HepG2 (cell line): ENCODE results near the gene OTX1. TPM values are rescaled to one million over a fixed set of nuclear protein-coding genes. Genes with fewer than 3 reads are reported as not detected.

ENCODE experiments used
- ATAC-seq: fragments of 200-7000 bp; cut with Tn5 transposase; 3 replicates; pipeline ENCODE4 v1.9.1; 2020; ENCODE audit warnings: mild to moderate bottlenecking, moderate library complexity
- BruUV-seq: library from RNA; stranded (reverse); fragments of 400-500 nt; replicated peaks from 2 replicates; lab custom pipeline; 2021; lab: Mats Ljungman, UMichigan
- CTCF ChIA-PET: fragments of 300-600 bp; formaldehyde crosslinking; extraction: SDS; loops from one replicate; lab custom pipeline; 2021; ENCODE audit warnings: low total read pairs, inconsistent platforms, low intra/inter-chr PET ratio; lab: Yijun Ruan, JAX
- POLR2A ChIA-PET: fragments of 350-600 bp; sonication (Branson Sonifier 250); formaldehyde crosslinking; loops from one replicate; lab custom pipeline; 2020; ENCODE audit warnings: antibody characterized with exemption, inconsistent platforms; lab: Yijun Ruan, JAX
- DNase-seq: peaks from one replicate; pipeline ENCODE4 v3.0.0-alpha.2; 2015; ENCODE audit warnings: low spot score
- FAIRE-seq: peaks from 3 replicates; lab custom pipeline; 2011; peaks lifted over from hg19 to GRCh38; lab: Jason Lieb, UNC
- H2AFZ ChIP-seq: one replicate; pipeline ENCODE4 v1.6.1; 2011; ENCODE audit warnings: low read length, inconsistent platforms
- H3K27ac ChIP-seq: fragments of 300-600 bp; 3 replicates; pipeline ENCODE4 v1.8.0; 2011; ENCODE audit warnings: mixed run types, mild to moderate bottlenecking, mixed read lengths, low read length, inconsistent platforms; ENCODE audit not compliant: insufficient read depth; ENCODE audit errors: extremely low read length
- H3K27me3 ChIP-seq, 2 experiments: fragments of 200-600 bp in 1 of 2; 2 replicates in 1 of 2; 3 replicates in 1 of 2; pipeline versions ENCODE4 v1.6.0 to v1.8.0; 2011; ENCODE audit warnings: low read length in 2 of 2, mild to moderate bottlenecking in 2 of 2, moderate library complexity in 2 of 2, inconsistent platforms in 1 of 2; ENCODE audit not compliant: insufficient read depth in 2 of 2, control insufficient read depth in 1 of 2
- H3K36me3 ChIP-seq, 2 experiments: fragments of 200-600 bp in 1 of 2; replicated peaks in 1 of 2; 2 replicates in 1 of 2; 3 replicates in 1 of 2; pipeline versions ENCODE4 v1.5.1 to v1.8.0; 2011; ENCODE audit warnings: low read length in 2 of 2, inconsistent platforms in 1 of 2; ENCODE audit not compliant: insufficient read depth in 2 of 2, control insufficient read depth in 1 of 2
- H3K4me1 ChIP-seq: 2 replicates; pipeline ENCODE4 v1.5.1; 2012; ENCODE audit warnings: low read length, inconsistent platforms; ENCODE audit not compliant: insufficient read depth
- H3K4me2 ChIP-seq: 2 replicates; pipeline ENCODE4 v1.6.0; 2011; ENCODE audit warnings: low read depth, low read length, inconsistent platforms
- H3K4me3 ChIP-seq, 3 experiments: fragments of 200-600 bp in 1 of 3; sonication (generic), shearing (Covaris generic) in 1 of 3; replicated peaks in 1 of 3; 2 replicates each; pipeline ENCODE4 v1.5.1; 2011 to 2016; ENCODE audit warnings: low read length in 3 of 3, inconsistent platforms in 2 of 3, low read depth in 2 of 3, mild to moderate bottlenecking in 2 of 3, control low read depth in 1 of 3, mixed read lengths in 1 of 3; ENCODE audit not compliant: insufficient read depth in 1 of 3
- H3K79me2 ChIP-seq: one replicate; pipeline ENCODE4 v1.6.1; 2011; ENCODE audit warnings: low read length, inconsistent platforms; ENCODE audit not compliant: insufficient read depth
- H3K9ac ChIP-seq: 2 replicates; pipeline ENCODE4 v1.6.0; 2011; ENCODE audit warnings: mild to moderate bottlenecking, low read depth, low read length, inconsistent platforms; ENCODE audit not compliant: insufficient read depth
- H3K9me3 ChIP-seq: 2 replicates; pipeline ENCODE4 v1.5.1; 2012; ENCODE audit warnings: mild to moderate bottlenecking, low read length
- H4K20me1 ChIP-seq: 2 replicates; pipeline ENCODE4 v1.6.0; 2011; ENCODE audit warnings: inconsistent platforms, mild to moderate bottlenecking, low read length, moderate library complexity; ENCODE audit not compliant: insufficient read depth
- AFF4 ChIP-seq: sonication (generic); formaldehyde crosslinking; IDR thresholded peaks from 2 replicates; pipeline ENCODE4 v1.4.0; 2020; ENCODE audit warnings: missing genetic modification reagents
- ATF1 ChIP-seq: IDR thresholded peaks from 2 replicates; pipeline ENCODE4 v1.6.1; 2016; ENCODE audit warnings: mild to moderate bottlenecking, control low read depth
- CEBPG ChIP-seq: IDR thresholded peaks from 2 replicates; pipeline ENCODE4 v1.6.1; 2016
- CREB1 ChIP-seq, 2 experiments: fragments of 450-650 bp in 1 of 2; IDR thresholded peaks; 2 replicates each; pipeline ENCODE4 v1.6.1; 2016 to 2017; ENCODE audit warnings: control low read depth in 1 of 2, mild to moderate bottlenecking in 1 of 2, missing compliant biosample characterization in 1 of 2, missing genetic modification characterization in 1 of 2
- LCORL ChIP-seq, 2 experiments: fragments of 450-650 bp in 1 of 2; sonication (generic) in 1 of 2; formaldehyde crosslinking in 1 of 2; IDR thresholded peaks; 2 replicates each; pipeline versions ENCODE4 v1.5.0 to v1.6.1; 2017 to 2020; ENCODE audit warnings: antibody characterized with exemption in 1 of 2, missing genetic modification reagents in 1 of 2
- PRPF4 ChIP-seq: fragments of 200-400 bp; formaldehyde crosslinking; IDR thresholded peaks from 2 replicates; pipeline ENCODE4 v1.6.1; 2016; ENCODE audit warnings: low read length, low read depth; ENCODE audit not compliant: poor library complexity, severe bottlenecking
- SP140L ChIP-seq: sonication (generic); formaldehyde crosslinking; IDR thresholded peaks from 2 replicates; pipeline ENCODE4 v1.4.0; 2020; ENCODE audit warnings: missing genetic modification reagents, borderline replicate concordance
- STAT5B ChIP-seq: sonication (generic); formaldehyde crosslinking; IDR thresholded peaks from 2 replicates; pipeline ENCODE4 v1.4.0; 2020; ENCODE audit warnings: missing genetic modification reagents
- THAP8 ChIP-seq: sonication (generic); formaldehyde crosslinking; IDR thresholded peaks from 2 replicates; pipeline ENCODE4 v1.5.1; 2020; ENCODE audit warnings: missing genetic modification reagents, mild to moderate bottlenecking, borderline replicate concordance
- TOE1 ChIP-seq: sonication (generic); formaldehyde crosslinking; IDR thresholded peaks from 2 replicates; pipeline ENCODE4 v1.4.0; 2020; ENCODE audit warnings: mild to moderate bottlenecking, missing genetic modification reagents
- ZNF451 ChIP-seq: sonication (generic); formaldehyde crosslinking; IDR thresholded peaks from 2 replicates; pipeline ENCODE4 v1.5.0; 2020; ENCODE audit warnings: mild to moderate bottlenecking, missing genetic modification reagents
- ZNF7 ChIP-seq: IDR thresholded peaks from 2 replicates; pipeline ENCODE4 v1.6.1; 2016; ENCODE audit warnings: missing biosample characterization, missing genetic modification reagents
- ZNF777 ChIP-seq: sonication (generic); formaldehyde crosslinking; IDR thresholded peaks from 2 replicates; pipeline ENCODE4 v1.4.0; 2020; ENCODE audit warnings: missing genetic modification reagents
- WGBS: methylation state at CpG from one replicate; pipeline ENCODE4 v1.1.6; 2017; ENCODE audit warnings: low lambda C conversion rate; 5-methylcytosine and 5-hydroxymethylcytosine counted together
- in situ Hi-C: cut with HindIII; loops from 2 replicates; pipeline ENCODE4 v1.10.0; 2017; ENCODE audit warnings: low pct_unique_long_range_greater_than_20kb; ENCODE audit not compliant: extremely low pct_ligation_motif_present
- intact Hi-C: fragments of 100-400 bp; cut with micrococcal nuclease; formaldehyde crosslinking; loops from one replicate; pipeline ENCODE4 v1.10.0; 2022; ENCODE audit not compliant: unreplicated experiment
- polyA plus RNA-seq, 8 experiments: library from polyadenylated mRNA; depleted of rRNA in 3 of 8; stranded (reverse) in 7 of 8; unstranded in 1 of 8; fragments of >200 nt; fragmentation: Illumina TruSeq in 4 of 8; extraction: Trizol in 4 of 8; gene quantifications; 2 replicates each; pipeline versions ENCODE4 v1.2.1 to v1.2.3, GENCODE V29; 2011 to 2016; ENCODE audit warnings: low read depth in 4 of 8, missing spikeins in 1 of 8, mixed read lengths in 1 of 8; ENCODE audit not compliant: insufficient read depth in 1 of 8
- total RNA-seq, 5 experiments: library from RNA; depleted of rRNA; stranded (reverse); fragments of >200 nt; fragmentation: Illumina TruSeq; extraction: Trizol; gene quantifications; 2 replicates each; pipeline ENCODE4 v1.2.3, GENCODE V29; 2016; ENCODE audit warnings: low read depth in 1 of 5
- TF ChIP-seq, protein P1 (sequence below): sonication (generic); formaldehyde crosslinking; IDR thresholded peaks from 2 replicates; pipeline ENCODE4 v1.4.0; 2020; ENCODE audit warnings: mild to moderate bottlenecking, missing genetic modification reagents

The OTX1 gene
- total and polyA plus RNA-seq, 2 of the 13 experiments (the other 11 are each of a cell fraction or from before 2014, with no cell fraction given): 1.0 to 5.0 TPM

DNA sequence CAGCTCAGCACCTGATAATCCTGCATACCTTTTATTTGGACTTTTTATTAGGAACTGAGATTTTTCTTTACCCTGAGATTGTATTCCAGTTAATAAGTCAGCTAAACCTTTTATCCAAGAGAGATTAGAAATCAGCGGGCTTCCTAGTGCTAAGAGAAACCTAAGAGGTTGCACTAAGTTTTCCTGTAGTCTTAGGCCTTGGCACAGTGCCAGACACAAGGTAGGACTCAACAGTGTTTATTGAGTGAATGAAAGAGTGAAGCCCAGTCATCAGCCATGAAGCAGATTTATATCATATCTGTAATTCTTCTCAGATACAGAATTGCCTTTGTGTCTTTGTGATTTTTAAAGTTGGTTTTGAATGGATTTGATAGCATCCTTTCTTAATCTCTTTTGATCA lies 13.6 kb downstream of the OTX1 start:
- Histone ChIP-seq H3K36me3 (no peaks in the 10 kb centered on the region), H3K9me3 (no peaks in the 10 kb centered on the region), H3K4me3 (no peak overlapping the region), H3K79me2 (no peaks in the 10 kb centered on the region), H3K9ac (no peak overlapping the region), H3K27me3 (no peaks in the 10 kb centered on the region), H4K20me1 (no peaks in the 10 kb centered on the region), H3K4me2 (no peak overlapping the region), H2AFZ (no peak overlapping the region)
- ATAC-seq (no peak), FAIRE-seq (no peak)
- POLR2A ChIA-PET: no interaction called here
- no TSS peak for BruUV-seq
- intact Hi-C loops: no loop called here
- TF ChIP-seq THAP8 (CRISPR knock-in tag) (no peak), CREB1 (IDR thresholded peaks at IDR 0.05) (no peak), CREB1 (CRISPR knock-in tag; IDR thresholded peaks at IDR 0.05) (no peak), SP140L (CRISPR knock-in tag) (no peak), ZNF777 (CRISPR knock-in tag) (no peak), PRPF4 (no peak), CEBPG (CRISPR knock-in tag) (no peak), TOE1 (no peak), ZNF7 (CRISPR knock-in tag) (peak; percentile 88), ATF1 (CRISPR knock-in tag) (no peak), STAT5B (CRISPR knock-in tag) (no peak), ZNF451 (no peak), AFF4 (no peak), LCORL (IDR thresholded peaks at IDR 0.05) (peak; percentile 96), LCORL (CRISPR knock-in tag; IDR thresholded peaks at IDR 0.05) (no peak)
- TF ChIP-seq, protein P1, sequence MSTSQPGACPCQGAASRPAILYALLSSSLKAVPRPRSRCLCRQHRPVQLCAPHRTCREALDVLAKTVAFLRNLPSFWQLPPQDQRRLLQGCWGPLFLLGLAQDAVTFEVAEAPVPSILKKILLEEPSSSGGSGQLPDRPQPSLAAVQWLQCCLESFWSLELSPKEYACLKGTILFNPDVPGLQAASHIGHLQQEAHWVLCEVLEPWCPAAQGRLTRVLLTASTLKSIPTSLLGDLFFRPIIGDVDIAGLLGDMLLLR (CRISPR knock-in tag): no peak
- TF ChIP-seq, all 625 proteins: peak for 2
- no peak for DNase-seq
- in situ Hi-C loops: loop anchor here (25.0 kb wide), 1 partner anchor 652 kb away; no protein-coding TSS in a partner anchor
- 44% methylated on average over 1 of the region's 1 CpG for WGBS
- CTCF ChIA-PET: no interaction called here
- Histone ChIP-seq H3K4me1 (0 out of 2 replicates have a peak, but pooled peaks cover 5% of the 10 kb centered on the region), H3K27ac (no peak overlapping the region)
